Small intestine (tissue), 7 donors: ENCODE data around the gene DCAF11. TPM values are rescaled to one million over a fixed set of nuclear protein-coding genes. Genes with fewer than 3 reads are reported as not detected.

Source experiments
- DNase-seq, 2 donors: peaks; one replicate each; pipeline versions ENCODE4 v3.0.0 to v3.0.0-alpha.2; 2013
- FAIRE-seq: peaks from 2 replicates; lab custom pipeline; 2012; peaks lifted over from hg19 to GRCh38; lab: Jason Lieb, UNC
- H3K27ac ChIP-seq, 3 donors: one replicate each; pipeline ENCODE4 v1.5.1; 2013; ENCODE audit warnings: low read length in 2 of 3, mild to moderate bottlenecking in 2 of 3, control low read depth in 1 of 3, inconsistent platforms in 1 of 3, low read depth in 1 of 3, moderate library complexity in 1 of 3
- H3K27me3 ChIP-seq, 3 donors: one replicate each; pipeline ENCODE4 v1.6.1; 2013; ENCODE audit warnings: low read length in 3 of 3, inconsistent platforms in 1 of 3; ENCODE audit not compliant: control insufficient read depth in 3 of 3, insufficient read depth in 3 of 3
- H3K36me3 ChIP-seq, 3 donors: one replicate each; pipeline ENCODE4 v1.6.1; 2013; ENCODE audit warnings: low read length in 3 of 3, inconsistent platforms in 1 of 3, low read depth in 1 of 3, mild to moderate bottlenecking in 1 of 3, moderate library complexity in 1 of 3; ENCODE audit not compliant: control insufficient read depth in 3 of 3, insufficient read depth in 2 of 3
- H3K4me1 ChIP-seq, 3 donors: one replicate each; pipeline ENCODE4 v1.6.1; 2013; ENCODE audit warnings: low read length in 2 of 3, inconsistent platforms in 1 of 3, low read depth in 1 of 3, mild to moderate bottlenecking in 1 of 3, moderate library complexity in 1 of 3; ENCODE audit not compliant: control insufficient read depth in 3 of 3, insufficient read depth in 2 of 3
- H3K4me3 ChIP-seq, 3 donors: one replicate each; pipeline ENCODE4 v1.5.1; 2013; ENCODE audit warnings: low read length in 3 of 3, control low read depth in 1 of 3, inconsistent platforms in 1 of 3, low read depth in 1 of 3, mild to moderate bottlenecking in 1 of 3, moderate library complexity in 1 of 3
- H3K9me3 ChIP-seq, 2 donors: one replicate each; pipeline ENCODE4 v1.6.1; 2013; ENCODE audit warnings: low read depth in 1 of 2, low read length in 1 of 2; ENCODE audit not compliant: control insufficient read depth in 2 of 2, insufficient read depth in 1 of 2
- WGBS, 3 donors: extraction: QIAGEN DNeasy Blood & Tissue Kit; methylation state at CpG; one replicate each; pipeline ENCODE4 v1.1.7; 2013; 5-methylcytosine and 5-hydroxymethylcytosine counted together
- polyA plus RNA-seq, 4 donors: library from polyadenylated mRNA; stranded (reverse) in 3 of 4; unstranded in 1 of 4; fragments of 200-250 nt in 3 of 4; fragments of 120-200 nt in 1 of 4; gene quantifications; one replicate each; pipeline versions ENCODE4 v1.2.1 to v1.2.3, GENCODE V29; 2013
- donor health status: healthy with polysubstance abuse.
- donor health status: control.
- donor health status: control.
- donor health status: Bipolar disorder and iron deficiency.
- donor health status: healthy.

DCAF11 gene
- polyA plus RNA-seq, 4 donors: 72.1 to 122 (median 93.3) TPM

DNA sequence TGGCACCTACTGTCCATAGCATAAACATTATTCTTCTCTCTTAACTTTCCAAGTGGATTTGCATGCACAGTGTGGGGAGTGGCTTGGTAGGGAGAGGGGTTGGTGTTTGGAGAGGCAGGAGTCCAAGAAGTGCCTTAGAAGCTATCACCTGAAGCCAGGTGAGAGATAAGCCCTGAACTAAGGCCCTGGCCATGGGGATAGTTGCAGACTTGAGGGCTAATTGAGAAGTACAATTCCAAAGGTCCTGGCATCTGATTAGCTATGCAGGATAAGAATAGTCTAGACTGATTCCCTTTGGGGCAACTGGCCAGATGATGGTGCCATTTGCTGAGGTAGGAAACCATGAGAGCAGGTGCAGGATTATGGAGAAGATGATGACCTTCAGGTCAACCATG lies 22.5 kb upstream of the DCAF11 start:
- H3K27ac ChIP-seq: peak overlapping the region; percentile 22 to 99 (median 96)
- FAIRE-seq: no peak
- peak; percentile 87 to 99 for DNase-seq

DNA sequence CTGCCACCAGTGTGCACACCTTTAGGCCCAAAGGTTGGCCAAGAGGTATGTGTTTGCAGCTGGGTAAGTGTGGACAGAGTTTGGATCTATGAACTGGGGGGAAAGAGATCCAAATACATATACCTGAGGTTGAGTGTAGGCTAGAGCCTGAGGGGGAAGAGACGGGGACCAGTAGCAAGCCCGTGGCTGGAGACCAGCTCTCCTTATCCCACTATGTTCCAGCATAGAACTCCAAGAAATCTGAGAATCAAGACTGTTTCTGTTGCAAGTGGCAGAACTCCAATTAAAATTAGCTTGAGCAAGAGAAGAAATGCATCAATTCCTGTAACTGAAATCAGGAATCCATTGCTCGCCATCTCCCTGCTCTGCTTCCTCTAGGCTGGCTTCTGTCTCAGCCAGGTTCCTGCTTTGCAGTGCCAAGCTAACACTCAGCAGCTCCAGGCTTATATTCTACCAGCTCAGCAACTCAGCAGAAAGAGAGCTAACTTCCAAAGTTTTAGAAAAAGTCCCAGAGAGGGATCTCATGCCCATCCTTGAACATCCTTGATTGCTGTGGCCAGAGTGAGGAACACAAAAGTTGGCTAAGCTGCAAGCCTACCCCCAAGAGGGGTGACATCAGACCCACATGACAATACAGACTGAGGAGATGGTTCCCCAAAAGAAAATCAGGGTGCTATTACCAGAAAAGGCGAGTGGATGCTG lies 21.9 kb upstream of the DCAF11 start:
- Histone ChIP-seq H3K36me3 (peaks cover 0 to 30% (median 4%) of the 10 kb centered on the region in 3 donors), H3K27ac (peak overlapping the region; percentile 96 to 99 (median 99)), H3K27me3 (no peaks in the 10 kb centered on the region), H3K9me3 (no peaks in the 10 kb centered on the region), H3K4me3 (no peak overlapping the region), H3K4me1 (peaks cover 6 to 56% (median 6%) of the 10 kb centered on the region in 3 donors)
- FAIRE-seq: no peak
- WGBS, 3 donors: 69 to 77% (median 75%) methylated on average over 4 of the region's 4 CpGs
- no peak for DNase-seq

More for the DNA sequence above, 22.5 kb upstream of the DCAF11 start:
- Histone ChIP-seq H3K4me3 (no peak overlapping the region), H3K4me1 (peaks cover 6 to 56% (median 6%) of the 10 kb centered on the region in 3 donors), H3K27me3 (no peaks in the 10 kb centered on the region), H3K9me3 (no peaks in the 10 kb centered on the region), H3K36me3 (peaks cover 0 to 25% (median 4%) of the 10 kb centered on the region in 3 donors)

DNA sequence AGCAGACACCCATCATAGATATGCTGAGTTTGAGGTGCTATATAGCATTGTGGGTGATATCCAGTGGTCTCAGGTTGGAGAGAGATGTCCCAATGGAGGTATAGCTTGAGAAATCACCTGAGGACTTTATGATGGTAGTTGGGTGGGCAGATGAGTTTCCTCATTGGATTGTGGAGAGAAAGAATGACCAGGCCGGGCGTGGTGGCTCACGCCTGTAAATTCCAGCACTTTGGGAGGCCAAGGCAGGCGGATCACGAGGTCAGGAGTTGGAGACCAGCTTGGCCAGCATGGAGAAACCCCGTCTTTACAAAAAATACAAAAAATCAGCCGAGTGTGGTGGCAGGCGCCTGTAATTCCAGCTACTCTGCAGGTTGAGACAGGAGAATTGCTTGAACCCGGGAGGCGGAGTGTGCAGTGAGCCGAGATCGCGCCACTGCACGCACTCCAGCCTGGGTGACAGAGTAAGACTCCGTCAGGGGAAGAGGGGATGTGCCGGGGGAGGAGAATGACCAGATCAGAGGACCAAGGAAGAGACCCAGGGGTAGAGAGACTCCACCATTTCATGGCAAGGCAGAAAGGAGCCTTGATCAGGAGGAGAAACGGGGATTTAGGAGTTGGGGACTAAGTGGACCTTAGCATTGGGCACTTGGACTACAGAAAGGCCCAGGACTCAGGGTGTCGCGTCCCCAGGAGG lies 21.2 kb upstream of the DCAF11 start:
- H3K4me1 ChIP-seq: peaks cover 6 to 58% (median 8%) of the 10 kb centered on the region in 3 donors
- H3K4me3 ChIP-seq: peak overlapping the region in 1 of 3 donors; percentile 91
- H3K27me3 ChIP-seq: no peaks in the 10 kb centered on the region
- H3K36me3 ChIP-seq: peaks cover 0 to 34% (median 7%) of the 10 kb centered on the region in 3 donors
- WGBS, 3 donors: 76 to 82% (median 82%) methylated on average over 19 of the region's 19 CpGs
- FAIRE-seq (no peak), DNase-seq (no peak)
- no peaks in the 10 kb centered on the region for H3K9me3 ChIP-seq
- peak overlapping the region; percentile 96 to 99 (median 99) for H3K27ac ChIP-seq

DNA sequence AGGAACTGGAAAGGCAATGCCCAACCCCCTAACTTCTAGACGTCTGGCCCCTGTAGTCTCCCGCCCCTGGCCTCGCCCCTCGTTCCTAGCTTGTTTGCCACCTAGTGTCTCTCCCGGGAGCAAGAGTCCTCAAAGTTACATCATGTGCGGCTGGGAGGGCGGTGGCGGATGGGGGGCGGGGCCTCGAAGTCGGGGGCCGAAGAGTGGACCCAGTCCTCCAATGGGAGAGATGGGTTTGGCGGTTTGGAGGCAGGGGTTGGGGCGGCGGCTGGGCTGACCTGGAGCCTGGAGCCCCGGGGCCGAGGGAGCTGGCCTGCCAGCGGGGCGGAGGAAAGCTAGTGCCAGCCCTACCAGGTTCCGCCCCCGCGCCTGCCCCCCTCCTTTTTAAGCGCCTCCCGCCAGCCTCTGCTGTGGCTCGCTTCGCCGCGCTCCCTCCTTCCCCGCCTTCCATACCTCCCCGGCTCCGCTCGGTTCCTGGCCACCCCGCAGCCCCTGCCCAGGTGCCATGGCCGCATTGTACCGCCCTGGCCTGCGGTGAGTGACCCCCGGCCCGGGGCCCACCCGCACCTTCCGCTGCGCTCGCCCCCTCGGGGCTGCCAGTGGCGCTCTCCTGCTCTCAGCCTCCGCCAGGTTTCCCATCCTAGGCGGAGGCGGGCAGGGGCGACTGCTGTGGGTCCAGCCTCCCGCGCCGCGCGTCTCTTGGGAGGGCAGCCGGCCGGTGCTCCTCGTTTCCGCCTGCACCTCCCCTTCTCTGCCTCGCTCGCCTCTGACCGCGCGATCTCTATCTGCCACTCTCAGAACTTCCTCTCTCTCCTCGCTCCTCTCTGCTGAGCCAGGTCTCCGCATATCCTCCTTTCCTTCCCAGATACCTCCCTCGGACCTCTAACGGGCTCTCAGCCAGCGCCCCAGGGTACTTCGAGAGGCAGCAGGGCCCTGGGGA lies 20.4 kb upstream of the DCAF11 start, which contains the start of gene PCK2:
TSS of gene PCK2 (plus strand) at position 411 of the 940 bp plus-strand sequence. CDS start at position 506, 95 bp downstream.
- peak within 1 kb of the TSS; percentile 96 to 99 (median 99) for H3K27ac ChIP-seq
- DNase-seq (peak; percentile 98), FAIRE-seq (no peak)
- H3K9me3 ChIP-seq: no peaks in the 10 kb centered on the region
- peak within 1 kb of the TSS; percentile 80 to 92 (median 91) for H3K4me3 ChIP-seq
- H3K4me1 ChIP-seq: peaks cover 6 to 65% (median 8%) of the 10 kb centered on the region in 3 donors
- WGBS, 3 donors: 0% methylated on average over 48 to 68 of the region's 68 CpGs
- peaks cover 0 to 42% (median 8%) of the 10 kb centered on the region in 3 donors for H3K36me3 ChIP-seq
- no peaks in the 10 kb centered on the region for H3K27me3 ChIP-seq

DNA sequence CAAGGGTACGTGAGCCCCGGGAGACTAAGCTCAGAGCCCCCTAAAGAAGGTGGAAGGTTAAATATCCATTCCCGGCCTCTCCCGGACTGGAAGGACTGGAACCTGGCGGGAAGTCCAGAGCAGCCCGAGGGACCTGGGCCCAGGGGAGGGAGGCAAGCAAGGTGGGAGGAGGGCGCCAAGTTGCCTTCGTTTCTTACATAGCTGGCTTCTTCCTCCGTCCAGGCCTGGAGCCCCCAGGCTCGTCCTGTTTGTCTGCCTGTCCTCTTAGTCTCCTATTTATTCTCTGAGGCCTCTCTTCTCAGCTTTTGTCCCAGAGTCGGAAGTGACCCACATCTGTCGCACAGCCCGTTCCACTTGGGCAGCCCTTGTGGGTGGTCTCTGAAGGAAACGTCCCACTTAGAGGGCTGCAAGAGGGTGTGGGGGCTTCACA lies 19.7 kb upstream of the DCAF11 start:
- H3K4me1 ChIP-seq: peaks cover 6 to 65% (median 8%) of the 10 kb centered on the region in 3 donors
- H3K36me3 ChIP-seq: peaks cover under 1 to 49% (median 12%) of the 10 kb centered on the region in 3 donors
- H3K27me3 ChIP-seq: no peaks in the 10 kb centered on the region
- H3K4me3 ChIP-seq: peak overlapping the region; percentile 80 to 92 (median 91)
- FAIRE-seq (no peak), DNase-seq (no peak)
- no peaks in the 10 kb centered on the region for H3K9me3 ChIP-seq
- WGBS, 3 donors: 1 to 4% (median 3%) methylated on average over 14 of the region's 14 CpGs
- H3K27ac ChIP-seq: peak overlapping the region; percentile 96 to 99 (median 99)

DNA sequence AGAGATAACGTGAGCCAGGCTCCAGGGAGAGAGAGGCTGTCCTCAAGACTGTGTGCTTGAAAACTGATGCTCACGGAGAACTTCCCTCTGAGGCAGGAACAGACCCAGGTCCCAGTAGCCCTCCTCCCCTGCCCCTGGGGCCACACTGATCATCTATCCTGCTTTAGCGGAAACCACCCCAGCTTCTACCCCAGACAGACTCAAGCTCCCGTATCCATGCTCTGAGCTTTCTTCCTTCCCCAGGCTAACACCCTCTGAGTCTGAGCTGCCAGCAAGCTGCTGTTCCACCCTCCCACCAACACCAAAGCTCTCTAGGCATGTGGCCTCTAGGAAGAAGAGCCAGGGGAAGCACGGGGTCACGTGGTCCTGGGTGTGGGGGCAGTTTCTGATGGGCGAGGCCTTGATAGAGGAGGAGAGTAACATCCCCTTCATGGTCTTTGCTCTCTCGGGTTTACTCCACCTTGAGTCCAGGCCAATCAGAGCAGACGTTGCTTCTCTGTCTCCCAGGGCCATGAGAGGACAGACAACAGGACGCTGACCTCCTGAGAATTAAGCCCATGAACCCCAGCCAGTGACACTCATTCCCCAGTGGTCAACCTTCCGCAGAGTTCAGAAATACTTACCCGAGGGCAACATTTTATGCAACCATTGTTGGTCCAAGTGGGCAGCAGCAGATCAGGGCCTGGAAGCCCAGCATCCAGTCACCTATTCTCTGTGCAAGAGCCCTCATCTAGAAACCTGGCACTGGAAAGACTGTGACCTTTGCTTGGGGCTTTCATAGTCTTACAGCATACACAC lies 19.1 kb upstream of the DCAF11 start:
- peaks cover 6 to 63% (median 8%) of the 10 kb centered on the region in 3 donors for H3K4me1 ChIP-seq
- peak overlapping the region; percentile 96 to 99 (median 99) for H3K27ac ChIP-seq
- H3K4me3 ChIP-seq: peak overlapping the region; percentile 80 to 92 (median 91)
- FAIRE-seq (no peak), DNase-seq (peak; percentile 94 to 97)
- no peaks in the 10 kb centered on the region for H3K27me3 ChIP-seq
- H3K36me3 ChIP-seq: peaks cover 5 to 54% (median 16%) of the 10 kb centered on the region in 3 donors
- 15 to 32% (median 19%) methylated on average over 12 of the region's 12 CpGs for WGBS, 3 donors
- no peaks in the 10 kb centered on the region for H3K9me3 ChIP-seq

DNA sequence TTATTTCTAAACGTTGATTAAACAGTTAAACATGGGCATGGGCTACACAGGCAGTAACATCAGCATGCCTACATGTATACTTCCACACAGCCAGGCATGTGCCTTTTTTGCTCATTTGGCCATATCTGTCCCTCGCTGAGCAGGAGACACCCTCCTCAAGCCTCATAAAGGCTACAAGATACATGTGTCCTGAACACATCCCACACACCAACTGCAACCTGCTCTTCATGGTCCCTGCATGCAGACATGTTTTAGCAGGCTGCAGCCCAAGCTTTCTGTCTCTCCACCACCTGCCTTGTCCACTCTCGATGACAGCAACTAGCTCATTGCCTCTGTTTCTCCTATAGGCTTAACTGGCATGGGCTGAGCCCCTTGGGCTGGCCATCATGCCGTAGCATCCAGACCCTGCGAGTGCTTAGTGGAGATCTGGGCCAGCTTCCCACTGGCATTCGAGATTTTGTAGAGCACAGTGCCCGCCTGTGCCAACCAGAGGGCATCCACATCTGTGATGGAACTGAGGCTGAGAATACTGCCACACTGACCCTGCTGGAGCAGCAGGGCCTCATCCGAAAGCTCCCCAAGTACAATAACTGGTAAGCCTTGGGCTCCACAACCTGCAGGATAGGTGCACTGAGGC lies 17.9 kb upstream of the DCAF11 start:
- FAIRE-seq: no peak
- peak overlapping the region in 2 of 3 donors; percentile 42 to 99 for H3K27ac ChIP-seq

More for the DNA sequence above, 17.9 kb upstream of the DCAF11 start:
- H3K4me1 ChIP-seq: peaks cover 6 to 52% (median 8%) of the 10 kb centered on the region in 3 donors
- H3K9me3 ChIP-seq: no peaks in the 10 kb centered on the region
- H3K36me3 ChIP-seq: peaks cover 9 to 66% (median 18%) of the 10 kb centered on the region in 3 donors
- no peak for DNase-seq
- no peak overlapping the region for H3K4me3 ChIP-seq
- H3K27me3 ChIP-seq: no peaks in the 10 kb centered on the region
- WGBS, 3 donors: 91 to 96% (median 95%) methylated on average over 8 of the region's 8 CpGs
